DND-41 (cell line): ENCODE results near the gene DCHS1.

ENCODE experiments used
- ATAC-seq: fragments of 200-7000 bp; cut with Tn5 transposase; 3 replicates; pipeline ENCODE4 v1.9.1; 2021; ENCODE audit warnings: low read depth; ENCODE audit not compliant: insufficient read depth
- DNase-seq: peaks from one replicate; pipeline ENCODE4 v3.0.0-alpha.2; 2020
- H2AFZ ChIP-seq: 2 replicates; pipeline ENCODE4 v1.6.0; 2012; ENCODE audit warnings: low read depth, low read length
- H3K27ac ChIP-seq: 2 replicates; pipeline ENCODE4 v1.5.1; 2012; ENCODE audit warnings: low read length, inconsistent platforms
- H3K27me3 ChIP-seq: fragments of 200-600 bp; sonication (generic); 2 replicates; pipeline ENCODE4 v1.6.0; 2012; ENCODE audit warnings: low read length, mild to moderate bottlenecking, inconsistent platforms; ENCODE audit not compliant: insufficient read depth, poor library complexity
- H3K36me3 ChIP-seq: 2 replicates; pipeline ENCODE4 v1.5.1; 2012; ENCODE audit warnings: low read length, inconsistent platforms; ENCODE audit not compliant: insufficient read depth
- H3K4me1 ChIP-seq: 2 replicates; pipeline ENCODE4 v1.5.1; 2012; ENCODE audit warnings: mild to moderate bottlenecking, low read length; ENCODE audit not compliant: insufficient read depth
- H3K4me2 ChIP-seq: 2 replicates; pipeline ENCODE4 v1.6.0; 2012; ENCODE audit warnings: mild to moderate bottlenecking, moderate library complexity, low read length, inconsistent platforms; ENCODE audit not compliant: insufficient read depth
- H3K4me3 ChIP-seq, 2 experiments: fragments of 200-600 bp in 1 of 2; shearing (Covaris generic) in 1 of 2; 2 replicates each; pipeline ENCODE4 v1.5.1; 2012 to 2016; ENCODE audit warnings: inconsistent platforms in 2 of 2, low read length in 2 of 2, mild to moderate bottlenecking in 2 of 2, low read depth in 1 of 2, moderate library complexity in 1 of 2
- H3K79me2 ChIP-seq: 2 replicates; pipeline ENCODE4 v1.6.0; 2012; ENCODE audit warnings: low read length, inconsistent platforms; ENCODE audit not compliant: insufficient read depth
- H3K9ac ChIP-seq: 2 replicates; pipeline ENCODE4 v1.6.0; 2012; ENCODE audit warnings: low read depth, mild to moderate bottlenecking, inconsistent platforms, low read length, moderate library complexity
- H3K9me3 ChIP-seq: 2 replicates; pipeline ENCODE4 v1.5.1; 2012; ENCODE audit warnings: low read length, moderate library complexity, mild to moderate bottlenecking, inconsistent platforms; ENCODE audit not compliant: insufficient read depth, severe bottlenecking
- H4K20me1 ChIP-seq: 2 replicates; pipeline ENCODE4 v1.6.0; 2012; ENCODE audit warnings: low read length; ENCODE audit not compliant: insufficient read depth
- EZH2 ChIP-seq: IDR thresholded peaks from 3 replicates; pipeline ENCODE4 v1.6.1; 2012; ENCODE audit warnings: borderline replicate concordance, low read depth, mild to moderate bottlenecking, moderate library complexity, low read length, inconsistent platforms; ENCODE audit not compliant: severe bottlenecking
- TF ChIP-seq, protein P1 (sequence below): IDR thresholded peaks from 2 replicates; pipeline ENCODE4 v1.5.1; 2012; ENCODE audit warnings: borderline replicate concordance, low read length, moderate library complexity, mild to moderate bottlenecking; ENCODE audit not compliant: poor library complexity, severe bottlenecking; ENCODE audit errors: extremely low read depth

The DCHS1 gene

DNA sequence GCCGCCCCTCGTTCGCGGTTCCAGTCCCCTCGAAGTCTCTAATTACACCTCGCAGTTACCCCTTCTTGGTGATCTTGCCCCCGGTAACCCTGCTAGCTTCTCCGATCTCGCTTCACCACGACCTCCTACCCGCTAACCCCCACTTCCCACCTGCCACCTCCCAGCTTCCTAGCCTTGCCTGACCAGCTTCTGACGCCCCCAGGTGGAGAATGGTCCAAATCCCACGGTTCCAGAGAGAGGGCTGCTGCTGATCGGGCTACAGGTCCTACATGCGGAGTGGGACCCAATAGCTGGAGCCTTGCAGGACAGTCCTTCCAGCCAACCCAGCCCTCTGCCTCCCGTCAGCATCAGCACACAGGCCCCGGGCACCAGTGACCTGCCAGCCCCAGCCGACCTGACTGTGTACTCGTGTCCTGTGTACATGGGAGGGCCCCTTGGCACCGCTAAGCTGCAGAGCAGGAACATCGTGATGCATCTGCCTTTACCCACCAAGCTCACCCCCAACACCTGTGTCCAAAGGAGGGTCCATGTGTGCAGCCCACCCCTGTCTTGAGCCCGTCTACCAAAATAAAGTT is 84.1 kb downstream of the DCHS1 start:
- no peaks in the 10 kb centered on the region for H3K27me3 ChIP-seq
- no peak overlapping the region for H3K9ac ChIP-seq
- ATAC-seq (no peak), DNase-seq (no peak)
- H3K4me2 ChIP-seq: no peak overlapping the region
- no peaks in the 10 kb centered on the region for H4K20me1 ChIP-seq
- no peak overlapping the region for H3K27ac ChIP-seq
- H3K36me3 ChIP-seq: no peaks in the 10 kb centered on the region; the same call in 1 of the 2 replicates
- H3K4me1 ChIP-seq: no peaks in the 10 kb centered on the region
- H2AFZ ChIP-seq: no peak overlapping the region
- H3K79me2 ChIP-seq: no peaks in the 10 kb centered on the region
- no peak overlapping the region for H3K4me3 ChIP-seq
- H3K9me3 ChIP-seq: no peaks in the 10 kb centered on the region
- TF ChIP-seq, protein P1, sequence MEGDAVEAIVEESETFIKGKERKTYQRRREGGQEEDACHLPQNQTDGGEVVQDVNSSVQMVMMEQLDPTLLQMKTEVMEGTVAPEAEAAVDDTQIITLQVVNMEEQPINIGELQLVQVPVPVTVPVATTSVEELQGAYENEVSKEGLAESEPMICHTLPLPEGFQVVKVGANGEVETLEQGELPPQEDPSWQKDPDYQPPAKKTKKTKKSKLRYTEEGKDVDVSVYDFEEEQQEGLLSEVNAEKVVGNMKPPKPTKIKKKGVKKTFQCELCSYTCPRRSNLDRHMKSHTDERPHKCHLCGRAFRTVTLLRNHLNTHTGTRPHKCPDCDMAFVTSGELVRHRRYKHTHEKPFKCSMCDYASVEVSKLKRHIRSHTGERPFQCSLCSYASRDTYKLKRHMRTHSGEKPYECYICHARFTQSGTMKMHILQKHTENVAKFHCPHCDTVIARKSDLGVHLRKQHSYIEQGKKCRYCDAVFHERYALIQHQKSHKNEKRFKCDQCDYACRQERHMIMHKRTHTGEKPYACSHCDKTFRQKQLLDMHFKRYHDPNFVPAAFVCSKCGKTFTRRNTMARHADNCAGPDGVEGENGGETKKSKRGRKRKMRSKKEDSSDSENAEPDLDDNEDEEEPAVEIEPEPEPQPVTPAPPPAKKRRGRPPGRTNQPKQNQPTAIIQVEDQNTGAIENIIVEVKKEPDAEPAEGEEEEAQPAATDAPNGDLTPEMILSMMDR: no peak
- no peak for TF ChIP-seq EZH2
